HG02943 (cell line): ENCODE data around the gene ESRRB.

Source experiments
- ATAC-seq: cut with Tn5 transposase; IDR thresholded peaks from one replicate; pipeline ENCODE4 v1.9.1; 2021; ENCODE audit warnings: mild to moderate bottlenecking, low read depth, moderate library complexity; ENCODE audit not compliant: unreplicated experiment

Gene ESRRB

GRCh38 chr14:76351941-76352340 is 24.0 kb upstream of the ESRRB start:
- ATAC-seq: no peak

- ATAC-seq: no peak
Observed at GRCh38 chr14:76352639-76353281, 23.2 kb upstream of the ESRRB start.

- ATAC-seq: no peak
Observed at GRCh38 chr14:76354310-76354709, 21.6 kb upstream of the ESRRB start.

- no peak for ATAC-seq
Observed at GRCh38 chr14:76355771-76356170, 20.2 kb upstream of the ESRRB start.

- no peak for ATAC-seq
Observed at GRCh38 chr14:76371066-76371465, 4.9 kb upstream of the ESRRB start.

GRCh38 chr14:76373456-76373855 is 2.5 kb upstream of the ESRRB start:
- ATAC-seq: no peak

- no peak for ATAC-seq
Observed at GRCh38 chr14:76375484-76375883, 453 bp upstream of the ESRRB start.

- no peak for ATAC-seq
Observed at GRCh38 chr14:76376409-76376877, 506 bp downstream of the ESRRB start.

GRCh38 chr14:76376878-76377734 is 1.2 kb downstream of the ESRRB start:
- ATAC-seq: no peak

- ATAC-seq: no peak
Observed at GRCh38 chr14:76377735-76378074, 1.8 kb downstream of the ESRRB start.

- ATAC-seq: no peak
Observed at GRCh38 chr14:76380991-76381390, 5.1 kb downstream of the ESRRB start.

GRCh38 chr14:76381817-76382494 is 6.0 kb downstream of the ESRRB start:
- no peak for ATAC-seq

GRCh38 chr14:76382495-76382832 is 6.5 kb downstream of the ESRRB start:
- no peak for ATAC-seq

- no peak for ATAC-seq
Observed at GRCh38 chr14:76385435-76385834, 9.5 kb downstream of the ESRRB start.

- no peak for ATAC-seq
Observed at GRCh38 chr14:76386944-76387782, 11.2 kb downstream of the ESRRB start.

- no peak for ATAC-seq
Observed at GRCh38 chr14:76389841-76390240, 13.9 kb downstream of the ESRRB start.

GRCh38 chr14:76390621-76391020 is 14.7 kb downstream of the ESRRB start:
- ATAC-seq: no peak

GRCh38 chr14:76391981-76392690 is 16.2 kb downstream of the ESRRB start:
- ATAC-seq: no peak

GRCh38 chr14:76394569-76394968 is 18.6 kb downstream of the ESRRB start:
- ATAC-seq: no peak

GRCh38 chr14:76395161-76395560 is 19.2 kb downstream of the ESRRB start:
- no peak for ATAC-seq
